ENCODE data around the gene CADPS. TPM values are rescaled to one million over a fixed set of nuclear protein-coding genes. Genes with fewer than 3 reads are reported as not detected.

CADPS gene
- total and polyA plus RNA-seq, 2 experiments from 2014 or later, result 49.2 to 63.8 TPM

GRCh38 chr3:62675492-62675891 is 199.7 kb downstream of the CADPS start:
- no peaks in the 10 kb centered on the region for H3K36me3 ChIP-seq
- peaks cover 22% of the 10 kb centered on the region for H3K4me1 ChIP-seq (ENCODE audit: low read depth)
- DNase-seq (ENCODE audit: low read depth in 1 of 2, low spot score in 1 of 2), result no peak
- no peak for TF ChIP-seq CTCF (IDR thresholded peaks at IDR 0.05; ENCODE audit: low read depth, low read length)
- no peaks in the 10 kb centered on the region for H3K9me3 ChIP-seq (ENCODE audit: low read depth)
- no peaks in the 10 kb centered on the region for H3K27me3 ChIP-seq
- no peak overlapping the region for H3K4me3 ChIP-seq
- H3K27ac ChIP-seq, result no peak overlapping the region

GRCh38 chr3:62672988-62673313 is 202.3 kb downstream of the CADPS start:
- no peaks in the 10 kb centered on the region for H3K27me3 ChIP-seq
- no peak overlapping the region for H3K4me3 ChIP-seq
- H3K4me1 ChIP-seq (ENCODE audit: low read depth), result peaks cover 20% of the 10 kb centered on the region

GRCh38 chr3:62672270-62672987 is 202.8 kb downstream of the CADPS start:
- no peaks in the 10 kb centered on the region for H3K36me3 ChIP-seq
- no peaks in the 10 kb centered on the region for H3K27me3 ChIP-seq
- DNase-seq (ENCODE audit: low read depth in 1 of 2, low spot score in 1 of 2), result peak in 1 of 2 donors; percentile 34
- H3K4me3 ChIP-seq, result no peak overlapping the region
- no peak for TF ChIP-seq CTCF (IDR thresholded peaks at IDR 0.05; ENCODE audit: low read depth, low read length)
- peak overlapping the region; percentile 36 for H3K27ac ChIP-seq
- H3K4me1 ChIP-seq (ENCODE audit: low read depth), result peaks cover 15% of the 10 kb centered on the region
- H3K9me3 ChIP-seq (ENCODE audit: low read depth), result no peaks in the 10 kb centered on the region

More at GRCh38 chr3:62672988-62673313, 202.3 kb downstream of the CADPS start:
- Histone ChIP-seq H3K9me3 (ENCODE audit: low read depth) (no peaks in the 10 kb centered on the region), H3K27ac (peak overlapping the region; percentile 36), H3K36me3 (no peaks in the 10 kb centered on the region)
- no peak for TF ChIP-seq CTCF (IDR thresholded peaks at IDR 0.05; ENCODE audit: low read depth, low read length)
- DNase-seq (ENCODE audit: low read depth in 1 of 2, low spot score in 1 of 2), result no peak

GRCh38 chr3:62670351-62670750 is 204.9 kb downstream of the CADPS start:
- H3K27me3 ChIP-seq, result no peaks in the 10 kb centered on the region
- no peaks in the 10 kb centered on the region for H3K36me3 ChIP-seq
- peaks cover 18% of the 10 kb centered on the region for H3K4me1 ChIP-seq (ENCODE audit: low read depth)
- H3K27ac ChIP-seq, result no peak overlapping the region
- TF ChIP-seq CTCF (IDR thresholded peaks at IDR 0.05; ENCODE audit: low read depth, low read length), result no peak
- no peaks in the 10 kb centered on the region for H3K9me3 ChIP-seq (ENCODE audit: low read depth)
- DNase-seq (ENCODE audit: low read depth in 1 of 2, low spot score in 1 of 2), result peak in 1 of 2 donors; percentile 2
- H3K4me3 ChIP-seq, result no peak overlapping the region

- no peak for TF ChIP-seq CTCF (IDR thresholded peaks at IDR 0.05; ENCODE audit: low read depth, low read length)
- no peaks in the 10 kb centered on the region for H3K27me3 ChIP-seq
- peaks cover 22% of the 10 kb centered on the region for H3K4me1 ChIP-seq (ENCODE audit: low read depth)
- no peaks in the 10 kb centered on the region for H3K36me3 ChIP-seq
- H3K27ac ChIP-seq, result no peak overlapping the region
- H3K9me3 ChIP-seq (ENCODE audit: low read depth), result no peaks in the 10 kb centered on the region
- no peak overlapping the region for H3K4me3 ChIP-seq
- DNase-seq (ENCODE audit: low read depth in 1 of 2, low spot score in 1 of 2), result no peak
These were observed 206.1 kb downstream of the CADPS start for GRCh38 chr3:62669161-62669560.
